Vagina (tissue), 2 donors: ENCODE measurements around the gene NBL1.

Experiments used
- POLR2A ChIP-seq, 2 donors: fragments of 450-650 bp; IDR thresholded peaks; one replicate each; pipeline ENCODE4 v1.6.1; 2017; ENCODE audit warnings: antibody characterized with exemption in 2 of 2, mild to moderate bottlenecking in 2 of 2, moderate library complexity in 2 of 2
- POLR2AphosphoS5 ChIP-seq, 2 donors: sonication (generic); formaldehyde crosslinking; IDR thresholded peaks; one replicate each; pipeline ENCODE4 v1.9.0; 2017; ENCODE audit warnings: antibody characterized with exemption in 2 of 2, mild to moderate bottlenecking in 2 of 2, low read depth in 1 of 2; ENCODE audit not compliant: insufficient read depth in 1 of 2
- TF ChIP-seq, protein P1 (sequence below), 3 experiments: fragments of 450-650 bp in 2 of 3; fragments of 200-600 bp in 1 of 3; sonication (generic) in 1 of 3; IDR thresholded peaks; one replicate each; pipeline ENCODE4 v1.5.1; 2017 to 2019; ENCODE audit warnings: antibody characterized with exemption in 3 of 3, mild to moderate bottlenecking in 2 of 3, moderate library complexity in 2 of 3

- TF ChIP-seq, protein P1, sequence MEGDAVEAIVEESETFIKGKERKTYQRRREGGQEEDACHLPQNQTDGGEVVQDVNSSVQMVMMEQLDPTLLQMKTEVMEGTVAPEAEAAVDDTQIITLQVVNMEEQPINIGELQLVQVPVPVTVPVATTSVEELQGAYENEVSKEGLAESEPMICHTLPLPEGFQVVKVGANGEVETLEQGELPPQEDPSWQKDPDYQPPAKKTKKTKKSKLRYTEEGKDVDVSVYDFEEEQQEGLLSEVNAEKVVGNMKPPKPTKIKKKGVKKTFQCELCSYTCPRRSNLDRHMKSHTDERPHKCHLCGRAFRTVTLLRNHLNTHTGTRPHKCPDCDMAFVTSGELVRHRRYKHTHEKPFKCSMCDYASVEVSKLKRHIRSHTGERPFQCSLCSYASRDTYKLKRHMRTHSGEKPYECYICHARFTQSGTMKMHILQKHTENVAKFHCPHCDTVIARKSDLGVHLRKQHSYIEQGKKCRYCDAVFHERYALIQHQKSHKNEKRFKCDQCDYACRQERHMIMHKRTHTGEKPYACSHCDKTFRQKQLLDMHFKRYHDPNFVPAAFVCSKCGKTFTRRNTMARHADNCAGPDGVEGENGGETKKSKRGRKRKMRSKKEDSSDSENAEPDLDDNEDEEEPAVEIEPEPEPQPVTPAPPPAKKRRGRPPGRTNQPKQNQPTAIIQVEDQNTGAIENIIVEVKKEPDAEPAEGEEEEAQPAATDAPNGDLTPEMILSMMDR (IDR thresholded peaks at IDR 0.05): no peak
- TF ChIP-seq POLR2A (IDR thresholded peaks at IDR 0.05) (no peak), POLR2AphosphoS5 (IDR thresholded peaks at IDR 0.05; ENCODE audit: insufficient read depth in 1 of 2, low read depth in 1 of 2) (no peak)
These were observed 56.1 kb downstream of the NBL1 start for GRCh38 chr1:19700079-19700777.
